ENCODE measurements around the gene ROPN1.
"Not testable (repeated sequence)": the region's sequence is repeated elsewhere in the genome, so short reads cannot be mapped to it uniquely, and the experiment has no call there.

DNA sequence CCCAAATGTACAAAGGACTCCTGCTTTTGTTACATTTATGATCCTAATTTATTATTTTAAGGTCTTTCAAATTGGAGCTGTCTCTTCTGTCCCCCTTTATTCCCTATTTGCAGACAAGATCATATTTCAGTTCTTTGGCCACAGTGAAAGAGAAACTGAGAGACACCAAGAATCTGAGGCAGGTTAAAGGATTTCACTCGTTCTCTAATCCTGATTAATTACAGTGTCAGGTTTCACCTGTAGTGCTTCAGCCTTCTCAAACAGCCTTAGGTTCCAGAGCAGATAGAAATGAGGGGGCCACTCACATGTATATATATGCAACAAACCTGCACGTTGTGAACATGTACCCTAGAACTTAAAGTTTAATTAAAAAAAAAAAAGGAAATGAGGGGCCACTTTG is 24.7 kb downstream of the ROPN1 start:
- TF ChIP-seq, protein P1, sequence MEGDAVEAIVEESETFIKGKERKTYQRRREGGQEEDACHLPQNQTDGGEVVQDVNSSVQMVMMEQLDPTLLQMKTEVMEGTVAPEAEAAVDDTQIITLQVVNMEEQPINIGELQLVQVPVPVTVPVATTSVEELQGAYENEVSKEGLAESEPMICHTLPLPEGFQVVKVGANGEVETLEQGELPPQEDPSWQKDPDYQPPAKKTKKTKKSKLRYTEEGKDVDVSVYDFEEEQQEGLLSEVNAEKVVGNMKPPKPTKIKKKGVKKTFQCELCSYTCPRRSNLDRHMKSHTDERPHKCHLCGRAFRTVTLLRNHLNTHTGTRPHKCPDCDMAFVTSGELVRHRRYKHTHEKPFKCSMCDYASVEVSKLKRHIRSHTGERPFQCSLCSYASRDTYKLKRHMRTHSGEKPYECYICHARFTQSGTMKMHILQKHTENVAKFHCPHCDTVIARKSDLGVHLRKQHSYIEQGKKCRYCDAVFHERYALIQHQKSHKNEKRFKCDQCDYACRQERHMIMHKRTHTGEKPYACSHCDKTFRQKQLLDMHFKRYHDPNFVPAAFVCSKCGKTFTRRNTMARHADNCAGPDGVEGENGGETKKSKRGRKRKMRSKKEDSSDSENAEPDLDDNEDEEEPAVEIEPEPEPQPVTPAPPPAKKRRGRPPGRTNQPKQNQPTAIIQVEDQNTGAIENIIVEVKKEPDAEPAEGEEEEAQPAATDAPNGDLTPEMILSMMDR (IDR thresholded peaks at IDR 0.05), result not testable (repeated sequence)
- TF ChIP-seq EZH2phosphoT487, EZH2 (IDR thresholded peaks at IDR 0.05): not testable (repeated sequence)

Data from neural progenitor cell (in vitro differentiated cells).